Measurements from ENCODE around the gene CAMTA1. TPM values are rescaled to one million over a fixed set of nuclear protein-coding genes. Genes with fewer than 3 reads are reported as not detected.

Gene CAMTA1
- total RNA-seq, 2 experiments from 2014 or later, result 43.9 to 73.3 TPM

DNA sequence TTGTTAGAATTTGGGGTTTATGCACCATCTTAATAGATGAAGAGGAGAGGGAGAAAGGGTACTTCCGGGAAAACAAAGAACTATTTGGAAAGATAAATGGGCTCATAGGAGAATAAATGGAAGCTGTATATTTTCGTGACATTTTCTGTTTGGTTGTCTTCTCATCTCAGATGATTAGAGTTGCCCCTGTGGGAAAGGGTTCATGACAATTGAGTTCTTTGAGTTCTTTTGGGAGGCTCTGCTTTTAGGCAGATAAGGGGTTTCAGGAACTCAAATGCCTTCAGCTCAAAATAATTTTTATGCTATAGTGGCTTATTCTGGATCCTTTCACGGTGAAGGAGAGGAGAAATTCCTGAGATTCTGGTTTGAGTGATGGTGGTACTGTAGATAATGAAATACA is 63.6 kb downstream of the CAMTA1 start:
- H2AFZ ChIP-seq (ENCODE audit: low read length), result no peak overlapping the region
- intact Hi-C loops (cut with micrococcal nuclease; ENCODE audit: unreplicated experiment), result no loop called here
- H3K79me2 ChIP-seq (ENCODE audit: insufficient read depth, low read depth, low read length), result no peaks in the 10 kb centered on the region
- peaks cover 30% of the 10 kb centered on the region for H3K36me3 ChIP-seq (ENCODE audit: insufficient read depth, low read length)
- ChIA-PET CTCF (ENCODE audit: unreplicated experiment) (no interaction called here), POLR2A (interaction anchor here (0.6 kb wide), 1 partner anchor 31 kb away, joined by 4 read pairs; no protein-coding TSS in a partner anchor)
- no peak overlapping the region for H3K27ac ChIP-seq (ENCODE audit: low read depth, low read length, poor library complexity, severe bottlenecking)
- H3K4me3 ChIP-seq (ENCODE audit: low read depth, low read length, poor library complexity, severe bottlenecking), result no peak overlapping the region
- peaks cover 11% of the 10 kb centered on the region for H3K9me3 ChIP-seq (ENCODE audit: low read length)
- no TSS peak for BruUV-seq (replicated peaks)
- no peaks in the 10 kb centered on the region for H3K9me2 ChIP-seq (ENCODE audit: insufficient read depth, low read length)
- no peaks in the 10 kb centered on the region for H4K20me1 ChIP-seq (ENCODE audit: insufficient read depth, low read length)
- no peak overlapping the region for H3K4me2 ChIP-seq (ENCODE audit: low read length)
- DNase-seq (ENCODE audit: low spot score), result no peak
- TF ChIP-seq CTCF (conservative IDR thresholded peaks at IDR 0.05; ENCODE audit: low read length) (no peak), EZH2phosphoT487 (IDR thresholded peaks at IDR 0.05; ENCODE audit: borderline replicate concordance, low read depth, low read length) (no peak)
- H3K4me1 ChIP-seq (ENCODE audit: insufficient read depth, low read length, poor library complexity, severe bottlenecking), result no peaks in the 10 kb centered on the region

GRCh38 chr1:6850537-6850936 is 65.3 kb downstream of the CAMTA1 start:
- peaks cover 26% of the 10 kb centered on the region for H3K36me3 ChIP-seq (ENCODE audit: insufficient read depth, low read length)
- no peaks in the 10 kb centered on the region for H4K20me1 ChIP-seq (ENCODE audit: insufficient read depth, low read length)
- no peak overlapping the region for H3K4me2 ChIP-seq (ENCODE audit: low read length)
- no peak overlapping the region for H2AFZ ChIP-seq (ENCODE audit: low read length)
- intact Hi-C loops (cut with micrococcal nuclease; ENCODE audit: unreplicated experiment), result no loop called here
- CTCF ChIA-PET (ENCODE audit: unreplicated experiment), result no interaction called here
- BruUV-seq (replicated peaks), result no TSS peak
- POLR2A ChIA-PET, result no interaction called here
- no peak overlapping the region for H3K4me3 ChIP-seq (ENCODE audit: low read depth, low read length, poor library complexity, severe bottlenecking)
- H3K4me1 ChIP-seq (ENCODE audit: insufficient read depth, low read length, poor library complexity, severe bottlenecking), result no peaks in the 10 kb centered on the region
- H3K27ac ChIP-seq (ENCODE audit: low read depth, low read length, poor library complexity, severe bottlenecking), result no peak overlapping the region
- no peak for TF ChIP-seq CTCF (conservative IDR thresholded peaks at IDR 0.05; ENCODE audit: low read length)
- TF ChIP-seq EZH2phosphoT487 (IDR thresholded peaks at IDR 0.05; ENCODE audit: borderline replicate concordance, low read depth, low read length), result no peak
- H3K9me2 ChIP-seq (ENCODE audit: insufficient read depth, low read length), result no peaks in the 10 kb centered on the region
- no peak for DNase-seq (ENCODE audit: low spot score)
- H3K79me2 ChIP-seq (ENCODE audit: insufficient read depth, low read depth, low read length), result no peaks in the 10 kb centered on the region
- H3K9me3 ChIP-seq (ENCODE audit: low read length), result peaks cover 9% of the 10 kb centered on the region

DNA sequence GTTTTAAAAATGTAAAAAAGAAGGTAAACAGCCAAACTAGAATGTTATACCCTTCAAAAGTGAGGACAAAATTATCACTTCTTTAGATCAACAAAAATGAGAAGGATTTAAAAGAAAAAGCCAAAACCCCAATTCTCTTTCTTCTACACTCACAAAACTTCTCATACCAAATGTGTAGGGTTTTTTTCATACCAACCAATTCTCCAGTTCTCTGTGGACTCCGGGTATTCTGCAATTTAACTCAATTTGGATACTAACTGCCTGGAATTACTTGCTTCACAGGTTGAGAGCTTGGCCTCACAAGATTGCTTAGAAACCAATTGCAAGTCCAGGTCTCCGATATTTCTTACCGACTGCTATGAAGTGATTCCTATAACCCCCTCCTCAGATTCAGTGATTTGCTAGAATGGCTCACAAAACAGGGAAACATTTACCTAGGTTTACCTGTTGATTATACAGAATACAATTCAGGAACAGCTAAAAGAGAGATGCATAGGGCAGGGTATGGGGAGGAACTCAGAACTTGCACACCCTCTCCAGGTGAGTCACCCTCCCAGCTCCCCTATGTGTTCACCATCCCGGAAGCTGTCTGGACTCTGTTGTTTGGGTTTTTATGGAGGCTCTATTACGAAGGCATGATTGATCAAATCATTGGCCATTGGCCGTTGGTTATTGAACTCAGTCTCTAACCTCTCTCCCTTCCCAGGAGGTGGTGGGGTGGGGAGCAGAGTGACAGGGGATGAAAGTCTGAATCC is 67.1 kb downstream of the CAMTA1 start:
- no peak overlapping the region for H3K4me3 ChIP-seq (ENCODE audit: low read depth, low read length, poor library complexity, severe bottlenecking)
- no peak overlapping the region for H3K27ac ChIP-seq (ENCODE audit: low read depth, low read length, poor library complexity, severe bottlenecking)
- ChIA-PET CTCF (ENCODE audit: unreplicated experiment) (no interaction called here), POLR2A (no interaction called here)
- DNase-seq (ENCODE audit: low spot score), result no peak
- no peaks in the 10 kb centered on the region for H4K20me1 ChIP-seq (ENCODE audit: insufficient read depth, low read length)
- H3K9me3 ChIP-seq (ENCODE audit: low read length), result no peaks in the 10 kb centered on the region
- H3K9me2 ChIP-seq (ENCODE audit: insufficient read depth, low read length), result no peaks in the 10 kb centered on the region
- no TSS peak for BruUV-seq (replicated peaks)
- intact Hi-C loops (cut with micrococcal nuclease; ENCODE audit: unreplicated experiment), result no loop called here
- no peaks in the 10 kb centered on the region for H3K79me2 ChIP-seq (ENCODE audit: insufficient read depth, low read depth, low read length)
- no peaks in the 10 kb centered on the region for H3K4me1 ChIP-seq (ENCODE audit: insufficient read depth, low read length, poor library complexity, severe bottlenecking)
- no peak overlapping the region for H3K4me2 ChIP-seq (ENCODE audit: low read length)
- no peak overlapping the region for H2AFZ ChIP-seq (ENCODE audit: low read length)
- no peak for TF ChIP-seq EZH2phosphoT487 (IDR thresholded peaks at IDR 0.05; ENCODE audit: borderline replicate concordance, low read depth, low read length)
- no peak for TF ChIP-seq CTCF (conservative IDR thresholded peaks at IDR 0.05; ENCODE audit: low read length)
- H3K36me3 ChIP-seq (ENCODE audit: insufficient read depth, low read length), result peaks cover 17% of the 10 kb centered on the region; the same call in 1 of the 2 replicates
